Mesodermal cell (in vitro differentiated cells): ENCODE measurements around the gene CLDN7.
A peak's percentile ranks its signal among the peaks of the same experiment; 100 is the strongest.

Experiments used
- H3K27ac ChIP-seq: 2 replicates; pipeline ENCODE4 v1.7.0; 2013; ENCODE audit warnings: mild to moderate bottlenecking, low read depth, low read length, moderate library complexity; ENCODE audit not compliant: severe bottlenecking
- H3K36me3 ChIP-seq: 2 replicates; pipeline ENCODE4 v1.7.1; 2013; ENCODE audit warnings: mild to moderate bottlenecking, low read length, moderate library complexity; ENCODE audit not compliant: control insufficient read depth, insufficient read depth
- H3K4me1 ChIP-seq: one replicate; pipeline ENCODE4 v1.7.1; 2013; ENCODE audit warnings: mild to moderate bottlenecking, low read length; ENCODE audit not compliant: insufficient read depth, control insufficient read depth, poor library complexity, severe bottlenecking
- H3K4me3 ChIP-seq: 2 replicates; pipeline ENCODE4 v1.7.0; 2013; ENCODE audit warnings: low read length, control low read depth, mild to moderate bottlenecking; ENCODE audit not compliant: insufficient read depth, poor library complexity, severe bottlenecking; ENCODE audit errors: extremely low read depth
- H3K9me3 ChIP-seq: 2 replicates; pipeline ENCODE4 v1.7.1; 2013; ENCODE audit warnings: mild to moderate bottlenecking, low read length, moderate library complexity; ENCODE audit not compliant: control insufficient read depth
- WGBS, 2 experiments: methylation state at CpG; one replicate each; pipeline ENCODE4 v1.1.5; 2013; ENCODE audit warnings: missing lambda C conversion rate in 2 of 2; ENCODE audit not compliant: insufficient coverage in 2 of 2; 5-methylcytosine and 5-hydroxymethylcytosine counted together

Gene CLDN7

DNA sequence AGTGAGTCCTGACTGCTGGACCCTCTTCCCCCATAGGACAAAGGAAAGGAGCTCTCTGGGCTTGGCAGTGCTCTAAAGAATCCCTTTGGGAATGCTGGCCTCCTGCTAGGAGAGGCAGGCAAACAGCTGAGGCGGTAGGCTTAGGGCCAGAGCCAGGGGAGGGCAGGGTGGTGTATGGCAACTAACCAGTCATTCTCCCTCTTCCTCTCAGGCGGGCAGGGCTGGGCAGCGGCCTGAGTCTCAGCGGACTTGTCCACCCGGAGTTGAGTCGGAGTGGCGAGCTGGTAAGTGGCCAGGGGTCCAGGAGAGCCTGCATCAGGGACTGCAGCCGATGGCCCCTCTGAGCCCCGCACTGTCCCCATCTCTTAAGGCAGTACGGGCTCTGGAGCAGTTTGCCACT is 38.2 kb downstream of the CLDN7 start:
- Histone ChIP-seq H3K36me3 (peaks cover 81% of the 10 kb centered on the region), H3K4me3 (no peak overlapping the region), H3K4me1 (peaks cover 22% of the 10 kb centered on the region), H3K9me3 (no peaks in the 10 kb centered on the region), H3K27ac (peak overlapping the region; percentile 29)
- 96% methylated on average over 4 to 10 of the region's 10 CpGs for WGBS, 2 experiments

GRCh38 chr17:7223375-7223774 is 38.9 kb downstream of the CLDN7 start:
- Histone ChIP-seq H3K4me3 (no peak overlapping the region), H3K36me3 (peaks cover 73% of the 10 kb centered on the region), H3K4me1 (peaks cover 30% of the 10 kb centered on the region), H3K9me3 (no peaks in the 10 kb centered on the region), H3K27ac (no peak overlapping the region)
- WGBS, 2 experiments: 94 to 100% methylated on average over 3 of the region's 4 CpGs

DNA sequence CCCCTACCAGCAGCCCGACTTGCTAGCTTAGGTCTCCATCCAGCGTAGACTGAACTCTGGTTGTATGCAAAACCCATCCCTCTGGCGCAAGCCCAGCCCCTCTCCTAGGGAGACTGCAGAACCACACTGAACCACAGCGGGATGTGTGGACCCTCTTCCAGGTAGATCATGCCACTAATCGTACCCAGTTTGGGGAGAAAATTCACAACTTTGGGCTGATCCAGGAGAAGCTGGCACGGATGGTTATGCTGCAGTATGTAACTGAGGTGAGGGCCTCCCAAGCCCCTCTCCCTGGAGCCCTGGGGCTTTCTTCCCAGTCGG is 39.3 kb downstream of the CLDN7 start:
- H3K4me1 ChIP-seq: peaks cover 34% of the 10 kb centered on the region
- no peak overlapping the region for H3K4me3 ChIP-seq
- H3K9me3 ChIP-seq: no peaks in the 10 kb centered on the region
- WGBS, 2 experiments: 98 to 100% methylated on average over 6 to 7 of the region's 7 CpGs
- H3K36me3 ChIP-seq: peaks cover 69% of the 10 kb centered on the region
- no peak overlapping the region for H3K27ac ChIP-seq

- Histone ChIP-seq H3K27ac (no peak overlapping the region), H3K9me3 (no peaks in the 10 kb centered on the region), H3K36me3 (peaks cover 63% of the 10 kb centered on the region), H3K4me1 (peaks cover 38% of the 10 kb centered on the region), H3K4me3 (no peak overlapping the region)
- 93 to 96% methylated on average over 13 to 14 of the region's 15 CpGs for WGBS, 2 experiments
Measured at GRCh38 chr17:7222093-7222971, 39.9 kb downstream of the CLDN7 start.

GRCh38 chr17:7221278-7222092 is 40.8 kb downstream of the CLDN7 start:
- WGBS, 2 experiments: 96 to 98% methylated on average over 6 to 8 of the region's 10 CpGs
- Histone ChIP-seq H3K4me3 (peak overlapping the region; percentile 87), H3K9me3 (no peaks in the 10 kb centered on the region), H3K36me3 (peaks cover 54% of the 10 kb centered on the region), H3K4me1 (peaks cover 40% of the 10 kb centered on the region), H3K27ac (no peak overlapping the region)

GRCh38 chr17:7220593-7221277 is 41.5 kb downstream of the CLDN7 start:
- WGBS, 2 experiments: 49 to 76% methylated on average over 8 to 10 of the region's 11 CpGs
- H3K36me3 ChIP-seq: peaks cover 47% of the 10 kb centered on the region

GRCh38 chr17:7219812-7220592 is 42.3 kb downstream of the CLDN7 start, which contains the start of the genes ACADVL and DLG4:
ACADVL (plus strand) TSS chr17:7219938; CDS start chr17:7219985, 47 bp downstream.
DLG4 (minus strand) TSS chr17:7219836.
- H3K4me3 ChIP-seq: peak within 1 kb of the TSS; percentile 87
- WGBS, 2 experiments: 0 to 1% methylated on average over 51 to 59 of the region's 63 CpGs
- peaks cover 40% of the 10 kb centered on the region for H3K36me3 ChIP-seq
- H3K9me3 ChIP-seq: no peaks in the 10 kb centered on the region
- H3K27ac ChIP-seq: peak within 1 kb of the TSS; percentile 91
- H3K4me1 ChIP-seq: peaks cover 47% of the 10 kb centered on the region

More at GRCh38 chr17:7220593-7221277, 41.5 kb downstream of the CLDN7 start:
- Histone ChIP-seq H3K4me3 (peak overlapping the region; percentile 87), H3K4me1 (peaks cover 47% of the 10 kb centered on the region), H3K9me3 (no peaks in the 10 kb centered on the region), H3K27ac (peak overlapping the region; percentile 91)

DNA sequence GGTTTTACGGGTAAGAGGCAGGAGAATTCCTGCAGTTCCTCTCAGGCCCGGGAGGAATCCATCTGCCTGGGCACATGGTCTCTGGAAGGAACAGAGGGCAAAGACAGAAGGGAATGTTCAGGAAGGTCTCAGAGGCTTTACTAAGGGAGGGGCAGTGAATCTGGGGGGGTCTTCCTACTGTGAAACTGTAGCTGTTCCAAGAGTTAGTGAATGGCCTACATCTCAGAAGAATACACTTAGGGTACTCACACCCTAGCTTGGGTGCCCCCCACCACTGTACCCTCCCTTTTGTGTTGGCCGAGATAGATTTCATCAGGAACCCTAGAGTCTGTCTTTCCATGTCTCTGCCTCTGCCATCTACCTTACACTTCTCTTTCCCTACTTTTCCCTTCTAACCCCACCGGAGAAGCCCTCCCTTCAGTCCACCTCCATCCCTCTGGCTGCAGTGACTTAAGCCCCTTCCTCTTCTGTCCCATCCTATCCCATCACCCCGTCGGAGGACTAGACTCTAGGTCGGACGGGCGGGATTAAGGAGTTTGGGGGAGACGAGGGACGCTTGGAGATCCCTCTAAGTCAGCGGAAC is 43.0 kb downstream of the CLDN7 start:
- WGBS, 2 experiments: 30 to 32% methylated on average over 4 to 11 of the region's 12 CpGs
- no peaks in the 10 kb centered on the region for H3K9me3 ChIP-seq
- peaks cover 42% of the 10 kb centered on the region for H3K4me1 ChIP-seq
- H3K36me3 ChIP-seq: peaks cover 33% of the 10 kb centered on the region
- peak overlapping the region; percentile 91 for H3K27ac ChIP-seq
- peak overlapping the region; percentile 87 for H3K4me3 ChIP-seq

DNA sequence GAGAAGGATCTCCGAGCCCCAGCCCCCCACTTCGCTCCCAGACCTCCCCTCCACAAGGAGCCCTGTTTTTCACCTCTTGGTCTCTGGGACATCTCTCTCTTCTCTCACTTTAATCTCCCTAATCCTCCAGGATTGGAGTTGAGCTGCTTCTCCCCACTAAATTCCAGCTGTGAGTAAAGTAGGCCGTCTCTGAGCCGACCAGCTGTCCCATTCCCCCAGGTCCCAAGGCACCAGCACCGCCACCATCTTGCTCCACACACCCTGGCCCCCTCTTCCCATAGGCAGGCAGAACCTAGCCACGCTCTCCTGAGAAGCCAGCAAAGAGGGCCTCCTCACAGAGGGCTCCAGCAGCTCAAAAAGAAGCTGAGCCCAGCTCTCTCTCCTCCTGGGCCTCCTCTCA is 43.5 kb downstream of the CLDN7 start:
- Histone ChIP-seq H3K4me3 (no peak overlapping the region), H3K9me3 (no peaks in the 10 kb centered on the region), H3K36me3 (peaks cover 28% of the 10 kb centered on the region), H3K4me1 (peaks cover 41% of the 10 kb centered on the region), H3K27ac (peak overlapping the region; percentile 10)
- 68 to 83% methylated on average over 4 of the region's 6 CpGs for WGBS, 2 experiments
